Midbrain (tissue), 1 donor: ENCODE results near the gene GCLM.
A peak's percentile ranks its signal among the peaks of the same experiment; 100 is the strongest.
"Not testable (repeated sequence)": the region's sequence is repeated elsewhere in the genome, so short reads cannot be mapped to it uniquely, and the experiment has no call there.

Source experiments
- DNase-seq: peaks from one replicate; lab custom pipeline; 2025; lab: John Stamatoyannopoulos, UW

Gene GCLM, protein sequence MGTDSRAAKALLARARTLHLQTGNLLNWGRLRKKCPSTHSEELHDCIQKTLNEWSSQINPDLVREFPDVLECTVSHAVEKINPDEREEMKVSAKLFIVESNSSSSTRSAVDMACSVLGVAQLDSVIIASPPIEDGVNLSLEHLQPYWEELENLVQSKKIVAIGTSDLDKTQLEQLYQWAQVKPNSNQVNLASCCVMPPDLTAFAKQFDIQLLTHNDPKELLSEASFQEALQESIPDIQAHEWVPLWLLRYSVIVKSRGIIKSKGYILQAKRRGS

DNA sequence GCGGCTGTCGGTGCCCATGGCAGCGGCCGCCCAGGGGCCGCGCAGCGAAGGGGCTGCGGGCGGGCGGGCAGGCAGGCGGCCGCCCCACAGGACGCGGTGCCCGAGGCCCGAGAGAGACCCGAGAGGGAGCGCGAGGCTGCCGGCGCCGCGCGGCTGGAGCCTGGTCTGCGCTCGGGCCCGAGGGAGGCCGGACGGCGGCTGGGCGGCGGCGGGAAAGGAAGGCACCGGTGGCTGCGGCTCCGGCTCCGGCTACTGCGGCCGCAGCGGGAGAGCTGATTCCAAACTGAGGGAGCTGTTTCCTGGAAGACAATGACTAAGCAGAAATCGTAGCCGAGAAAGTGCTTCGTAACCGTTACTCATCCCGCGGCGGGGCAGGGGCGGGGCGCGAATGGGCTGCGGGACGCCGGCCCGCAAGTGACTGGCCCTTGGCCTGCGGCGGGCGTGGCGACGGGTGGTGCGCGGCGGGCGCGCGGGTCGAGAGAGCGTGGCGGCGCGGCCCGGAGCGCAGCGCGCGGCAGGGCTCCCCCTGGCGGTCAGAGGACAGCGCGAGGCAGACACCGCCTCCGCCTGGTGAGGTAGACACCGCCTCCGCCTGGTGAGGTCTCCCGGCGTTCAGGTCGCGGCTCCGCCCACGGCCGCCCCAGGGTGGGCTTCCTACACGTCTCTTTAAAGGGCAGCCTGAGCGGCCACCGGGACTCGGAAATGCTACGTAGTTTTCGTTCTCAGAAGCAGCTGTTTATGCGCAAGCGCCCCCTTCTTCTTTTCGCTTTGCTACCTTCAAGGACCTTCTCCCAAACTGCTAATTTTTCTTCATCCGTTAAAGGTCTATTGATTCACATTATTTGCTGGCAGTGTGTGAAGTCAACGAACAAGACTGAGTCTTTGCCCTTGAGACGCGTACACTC is at the start of gene GCLM:
GCLM (minus strand) TSS at position 285 of the 905 bp plus-strand sequence; CDS start at position 18, 267 bp downstream.
- DNase-seq, result peak; percentile 86

DNA sequence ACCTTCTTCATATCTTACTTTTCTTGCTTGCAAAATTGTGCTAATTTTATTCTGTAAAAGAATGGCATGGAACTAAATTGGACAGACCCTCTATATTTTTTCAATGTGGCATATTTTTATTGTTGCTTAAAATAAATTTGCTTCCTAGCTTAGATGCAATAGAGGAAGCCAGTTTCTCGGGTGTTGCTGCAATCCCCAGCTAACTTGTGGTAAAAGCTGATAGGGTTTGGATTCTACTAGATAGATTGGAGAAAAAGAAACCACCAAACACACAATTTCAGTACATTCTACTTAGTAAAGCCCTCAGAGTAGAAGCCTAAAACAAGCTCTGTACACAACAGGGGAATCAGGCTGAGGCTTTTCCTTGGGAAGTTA is 49.5 kb upstream of the GCLM start:
- no peak for DNase-seq

DNA sequence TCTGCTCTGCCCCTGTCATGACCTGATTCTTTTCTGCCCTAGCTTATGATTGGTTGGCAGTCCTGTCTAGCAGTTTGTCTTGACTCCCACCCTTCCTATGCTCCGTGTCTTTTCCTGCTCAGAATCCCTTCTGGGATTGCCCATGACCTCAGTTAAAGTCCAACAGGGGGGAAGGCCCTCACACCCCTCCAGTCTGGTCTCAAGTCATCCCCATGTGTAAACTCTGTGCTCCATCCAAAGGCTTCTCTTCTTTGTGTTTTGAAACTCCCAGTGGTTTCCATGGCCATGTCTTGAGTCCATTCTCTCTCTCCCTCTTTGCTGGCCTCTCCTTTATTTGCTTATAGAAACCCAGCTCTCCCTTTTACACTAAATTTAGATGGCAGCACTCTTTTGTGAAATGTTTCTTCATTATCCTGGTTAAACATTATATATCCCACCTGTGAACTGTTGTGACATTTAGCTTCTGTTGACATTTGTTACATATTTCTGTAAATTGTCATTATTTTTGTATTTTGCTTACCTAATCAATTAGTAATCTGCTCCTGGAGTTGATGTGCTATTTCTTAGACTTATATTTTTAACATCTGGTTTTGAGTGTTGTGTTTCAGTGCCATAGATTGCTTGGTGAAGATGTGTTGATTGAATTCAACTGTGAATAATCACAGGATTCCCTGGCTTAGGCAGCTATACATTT is 48.9 kb upstream of the GCLM start:
- no peak for DNase-seq

DNA sequence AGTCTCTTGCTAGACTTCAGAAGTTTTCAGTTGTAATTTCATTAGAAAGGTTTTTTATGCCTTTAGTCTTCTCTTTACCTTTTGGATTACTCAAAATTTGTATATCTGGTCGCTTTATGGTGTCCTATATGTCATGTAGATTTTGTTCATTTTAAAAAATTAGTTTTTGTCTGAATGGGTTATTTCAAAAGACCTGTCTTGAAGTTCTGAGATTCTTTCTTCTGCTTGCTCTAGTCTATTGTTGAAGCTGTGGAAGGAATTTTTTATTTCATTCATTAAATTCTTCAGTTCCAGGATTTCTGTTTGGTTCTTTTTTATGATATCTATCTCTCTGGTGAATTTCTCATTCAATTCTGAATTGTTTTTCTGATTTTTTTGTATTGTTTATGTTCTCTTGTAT is 46.5 kb upstream of the GCLM start:
- no peak for DNase-seq

DNA sequence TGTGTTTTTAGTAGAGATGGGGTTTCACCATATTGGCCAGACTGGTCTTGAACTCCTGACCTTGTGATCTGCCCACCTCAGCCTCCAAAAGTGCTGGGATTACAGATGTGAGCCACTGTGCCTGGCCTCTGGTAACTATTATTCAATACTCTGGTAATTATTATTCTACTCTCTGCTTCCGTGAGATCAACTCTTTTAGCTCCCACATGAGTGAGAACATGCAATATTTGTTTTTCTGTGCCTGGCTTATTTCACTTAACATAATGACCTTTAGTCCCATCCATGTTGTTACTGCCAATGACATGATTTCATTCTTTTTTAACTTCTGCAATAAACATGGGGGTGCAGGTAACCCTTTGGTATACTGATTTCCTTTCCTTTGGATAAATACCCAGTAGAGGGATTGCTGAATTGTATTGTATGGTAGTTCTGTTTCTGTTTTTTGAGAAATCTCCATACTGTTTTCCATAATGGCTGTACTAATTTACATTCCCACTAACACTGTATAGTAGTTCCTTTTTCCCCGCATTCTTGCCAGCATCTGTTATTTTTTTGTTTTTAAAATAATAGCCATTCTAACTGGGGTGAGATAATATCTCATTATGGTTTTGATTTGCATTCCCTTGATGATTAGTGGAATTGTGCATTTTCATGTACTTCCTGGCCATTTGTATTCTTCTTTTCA is 37.9 kb upstream of the GCLM start:
- not testable (repeated sequence) for DNase-seq

DNA sequence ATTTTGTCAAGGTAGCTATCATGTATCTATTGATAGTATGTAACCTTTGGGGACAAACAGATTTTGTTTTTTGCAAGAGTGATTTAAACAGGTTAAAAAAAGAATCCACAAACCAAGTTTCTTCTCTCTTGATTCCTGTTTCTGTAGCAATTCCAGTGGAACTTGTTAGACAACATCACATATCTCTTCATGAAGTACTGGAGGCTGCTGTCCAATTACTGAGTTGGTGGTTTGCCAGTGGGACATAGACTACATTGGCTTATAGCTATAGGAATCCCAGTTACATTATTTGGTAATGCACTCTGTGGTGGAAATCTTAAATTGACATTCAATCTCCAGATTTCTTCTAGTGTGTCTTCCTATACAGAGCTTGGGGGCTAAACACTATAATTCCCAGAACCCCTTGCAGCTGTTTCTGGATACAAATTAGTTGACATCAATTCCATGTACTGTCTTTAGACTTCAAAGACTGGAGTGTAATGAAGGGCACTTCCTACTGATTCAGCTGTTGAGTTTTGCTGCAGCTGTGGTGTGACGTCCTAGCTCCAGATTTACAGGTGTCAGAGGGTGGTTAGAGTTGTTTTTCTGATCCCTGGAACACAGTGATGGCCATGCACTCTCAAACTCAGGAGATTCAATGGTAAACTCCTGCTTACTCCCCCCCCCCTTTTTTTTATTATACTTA is 29.4 kb upstream of the GCLM start:
- no peak for DNase-seq

DNA sequence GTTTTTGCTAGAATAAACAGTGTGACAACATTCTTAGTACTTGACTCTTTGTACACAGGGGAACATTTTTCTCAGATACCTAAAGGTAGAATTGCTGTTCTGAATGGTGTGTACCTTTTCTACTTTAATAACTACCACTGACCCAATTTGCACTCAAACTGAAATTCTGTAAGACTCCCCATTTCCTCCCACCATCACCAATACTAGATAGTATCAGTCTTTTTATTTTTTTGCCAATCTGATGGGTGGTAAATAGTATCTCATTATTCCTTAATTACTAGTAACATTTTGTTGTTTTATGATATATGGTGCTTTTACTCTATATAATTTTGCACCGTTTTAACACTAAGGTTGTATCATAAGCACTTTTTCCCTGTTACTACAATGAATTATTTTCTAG is 28.8 kb upstream of the GCLM start:
- no peak for DNase-seq

DNA sequence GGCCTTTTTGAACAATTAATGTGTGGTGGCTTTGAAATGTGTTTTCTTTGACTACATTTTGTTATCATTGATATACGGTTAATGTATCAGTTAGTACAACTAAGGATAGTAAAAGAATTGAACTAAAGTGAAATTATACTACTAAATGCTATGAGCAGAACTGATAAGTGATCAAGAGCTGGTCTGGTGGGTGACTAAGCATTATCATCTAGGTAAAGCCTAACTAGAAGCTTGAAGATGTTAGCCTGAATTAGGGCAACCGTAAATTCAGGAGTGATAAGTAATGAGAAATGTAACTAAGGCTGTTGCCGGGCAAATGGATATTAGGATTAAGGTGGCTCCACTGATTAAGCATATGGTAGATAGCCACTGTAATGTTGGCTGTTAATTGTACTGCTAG is 16.0 kb upstream of the GCLM start:
- DNase-seq, result no peak

DNA sequence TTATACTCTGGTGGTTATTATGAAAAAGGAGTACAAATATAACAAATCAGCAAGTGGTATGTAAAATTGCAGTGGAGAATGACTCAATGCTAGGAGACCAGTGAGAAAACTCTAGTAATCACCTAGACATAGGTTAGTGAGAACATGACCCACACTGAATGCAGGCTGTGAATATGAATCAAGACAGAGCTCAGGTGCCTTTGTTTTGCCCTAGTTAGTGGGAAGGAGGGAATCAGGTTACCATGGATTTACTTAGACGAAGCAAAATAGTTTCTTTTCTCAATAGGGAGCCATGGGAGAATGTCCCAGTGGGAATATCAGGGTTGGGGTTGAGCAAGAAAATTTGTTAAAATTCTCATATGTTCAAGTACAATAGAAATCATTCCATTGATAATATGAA is 10.6 kb upstream of the GCLM start:
- no peak for DNase-seq

DNA sequence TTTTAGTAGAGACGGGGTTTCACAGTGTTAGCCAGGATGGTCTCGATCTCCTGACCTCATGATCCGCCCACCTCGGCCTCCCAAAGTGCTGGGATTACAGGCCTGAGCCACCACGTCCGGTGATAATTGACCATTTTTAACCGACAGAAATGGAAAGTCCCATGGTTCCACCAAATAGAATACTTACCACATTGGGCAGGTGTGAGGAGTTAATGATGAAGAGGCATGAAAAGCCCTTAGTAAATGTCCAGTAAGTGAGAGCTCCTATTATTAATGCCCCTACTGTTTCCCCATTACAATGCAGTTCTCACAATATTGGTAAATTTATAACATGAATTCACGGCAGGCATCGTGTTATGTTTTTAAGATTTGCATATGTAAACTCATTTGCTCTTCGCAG is 8.1 kb upstream of the GCLM start:
- no peak for DNase-seq

DNA sequence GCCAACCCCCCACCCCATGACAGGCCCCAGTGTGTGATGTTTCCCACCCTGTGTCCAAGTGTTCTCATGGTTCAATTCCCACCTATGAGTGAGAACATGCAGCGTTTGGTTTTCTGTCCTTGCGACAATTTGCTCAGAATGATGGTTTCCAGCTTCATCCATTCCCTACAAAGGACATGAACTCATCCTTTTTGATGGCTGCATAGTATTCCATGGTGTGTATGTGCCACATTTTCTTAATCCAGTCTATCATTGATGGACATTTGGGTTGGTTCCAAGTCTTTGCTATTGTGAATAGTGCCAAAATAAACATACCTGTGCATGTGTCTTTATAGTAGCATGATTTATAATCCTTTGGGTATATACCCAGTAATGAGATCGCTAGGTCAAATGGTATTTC is 1.6 kb upstream of the GCLM start:
- not testable (repeated sequence) for DNase-seq

DNA sequence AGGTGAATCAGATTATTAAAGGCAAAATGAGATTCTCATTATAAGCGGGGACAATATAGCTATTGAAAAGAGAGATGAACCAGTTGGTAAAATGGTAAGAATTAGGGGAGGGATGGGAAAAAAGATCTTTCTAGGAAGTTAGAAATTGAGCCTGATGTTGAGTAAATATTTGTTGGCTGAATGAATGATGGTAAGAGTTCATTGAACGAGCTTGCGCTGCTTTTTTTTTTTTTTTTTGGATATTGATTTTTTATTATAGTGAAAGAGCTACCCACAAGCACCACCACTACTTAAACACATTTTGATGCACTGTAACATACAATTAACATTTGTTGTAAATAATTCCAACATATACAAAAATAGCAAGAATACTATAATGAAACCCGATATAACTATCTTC is 1.1 kb upstream of the GCLM start:
- DNase-seq, result no peak

DNA sequence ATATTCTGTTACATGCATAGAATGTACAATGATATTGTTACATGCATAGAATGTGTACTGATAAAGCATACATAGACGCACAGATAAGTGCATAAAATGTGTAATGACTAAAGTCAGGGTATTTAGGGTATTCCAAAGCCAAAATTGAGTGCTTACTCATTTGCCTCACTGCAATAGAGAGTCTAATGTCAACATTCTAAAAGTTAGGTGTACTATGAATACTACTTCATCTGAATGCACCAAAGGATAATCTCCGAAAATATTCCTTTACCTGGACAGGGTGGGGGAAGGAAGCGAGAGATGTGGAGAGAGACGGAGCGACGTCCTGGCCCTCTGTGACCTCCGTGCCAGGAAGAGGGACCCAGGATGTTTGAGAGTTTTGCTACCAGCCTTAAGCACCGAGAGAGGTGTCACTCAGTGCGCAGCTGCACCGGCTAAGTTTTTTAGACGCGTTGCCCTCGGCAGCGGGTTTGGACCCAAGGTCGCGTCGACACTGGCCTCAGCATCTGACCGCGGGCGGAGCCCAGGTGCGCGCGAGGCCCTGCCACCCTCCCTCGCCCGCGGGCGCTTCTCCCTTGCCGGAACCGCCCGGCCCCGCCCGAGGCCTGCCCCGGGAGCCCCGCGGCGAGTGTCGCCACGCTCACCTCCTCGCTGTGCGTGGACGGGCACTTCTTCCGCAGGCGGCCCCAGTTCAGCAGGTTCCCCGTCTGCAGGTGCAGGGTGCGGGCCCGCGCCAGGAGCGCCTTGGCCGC is 660 bp downstream of the GCLM start:
- peak; percentile 12 for DNase-seq

DNA sequence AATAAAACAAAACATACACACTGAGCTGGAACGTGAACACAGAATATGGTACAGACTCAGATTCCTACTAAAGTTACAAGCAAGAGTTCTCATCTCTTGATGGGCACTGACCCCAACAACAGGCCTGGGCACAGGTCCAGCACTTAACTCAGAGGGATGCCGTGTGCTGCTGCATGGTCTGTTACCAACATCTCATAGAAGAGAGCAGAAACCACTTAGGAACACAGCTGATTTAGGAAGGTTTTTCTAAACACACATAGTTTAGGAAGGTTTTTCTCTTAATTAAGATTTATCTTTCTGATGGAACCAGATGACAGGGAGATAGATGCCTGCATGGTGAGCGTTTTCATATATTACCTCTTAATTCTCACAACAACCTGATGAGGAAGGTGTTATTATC is 1.5 kb downstream of the GCLM start:
- DNase-seq, result peak; percentile 2

DNA sequence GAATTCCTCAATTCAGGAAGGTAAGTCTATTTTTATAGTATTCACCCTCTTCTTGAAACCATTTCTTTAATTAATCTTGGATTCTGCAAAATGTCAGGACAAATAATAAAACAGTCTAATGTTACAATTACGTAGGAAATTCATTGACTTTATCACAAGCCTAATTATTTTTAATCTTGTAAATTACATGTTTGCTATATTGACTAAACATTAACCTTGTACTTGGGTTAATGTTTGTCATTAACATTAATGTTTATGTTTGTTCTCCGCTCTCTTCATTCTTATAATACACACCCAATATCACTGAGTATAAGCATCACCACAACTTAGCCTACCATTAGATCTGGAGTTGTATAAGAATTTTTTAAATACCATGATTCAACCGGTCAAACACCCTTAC is 2.8 kb downstream of the GCLM start:
- no peak for DNase-seq

DNA sequence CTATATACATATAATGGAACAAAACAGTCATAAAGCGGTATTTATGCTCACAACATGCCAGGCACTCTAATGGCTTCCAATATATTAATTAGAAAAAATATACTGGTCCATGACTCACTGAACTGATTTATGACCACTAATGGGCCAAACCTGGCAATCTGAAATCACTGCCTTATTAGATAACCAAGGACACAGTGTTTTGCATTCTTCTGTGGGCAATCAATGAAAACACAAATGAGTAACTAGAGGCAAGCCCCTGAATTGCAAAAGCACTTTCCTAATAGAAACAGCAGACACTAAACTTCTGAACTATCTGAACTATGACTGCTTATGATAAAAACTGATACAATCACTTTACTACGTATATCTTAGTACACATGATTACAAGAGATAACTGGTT is 3.5 kb downstream of the GCLM start:
- no peak for DNase-seq

DNA sequence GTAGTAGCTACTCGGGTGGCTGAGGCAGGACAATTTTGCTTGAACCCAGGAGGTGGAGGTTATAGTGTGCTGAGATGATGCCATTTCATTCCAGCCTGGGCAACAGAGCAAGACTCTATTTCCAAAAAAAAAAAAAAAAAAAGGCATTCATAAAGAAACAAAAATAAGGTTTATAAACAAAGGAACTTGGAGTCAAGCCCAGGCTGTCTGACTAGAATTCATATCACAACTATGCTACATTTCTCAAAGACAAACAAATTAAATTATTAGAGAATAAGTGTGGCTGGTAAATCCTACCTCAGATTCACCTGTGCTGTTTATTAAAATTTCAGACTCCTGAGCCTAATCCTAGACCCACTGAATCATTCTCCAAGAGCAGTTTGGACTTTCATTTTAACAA is 4.2 kb downstream of the GCLM start:
- no peak for DNase-seq

DNA sequence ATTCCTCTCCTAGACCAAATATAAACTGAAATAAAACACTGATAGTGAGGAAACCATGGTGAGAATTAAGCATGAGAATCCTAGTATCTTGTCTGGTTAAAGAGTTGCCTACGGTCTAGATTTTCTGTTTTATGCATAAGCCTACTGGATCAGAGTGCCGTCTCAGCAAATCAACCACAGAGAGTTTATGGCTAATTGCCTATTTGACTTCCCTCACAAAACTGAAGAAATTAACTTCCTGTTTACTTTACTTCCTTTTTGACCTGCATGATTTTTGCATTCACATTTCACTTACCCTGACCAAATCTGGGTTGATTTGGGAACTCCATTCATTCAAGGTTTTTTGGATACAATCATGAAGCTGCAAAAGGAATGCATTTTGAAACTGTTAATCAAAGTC is 5.0 kb downstream of the GCLM start:
- no peak for DNase-seq

DNA sequence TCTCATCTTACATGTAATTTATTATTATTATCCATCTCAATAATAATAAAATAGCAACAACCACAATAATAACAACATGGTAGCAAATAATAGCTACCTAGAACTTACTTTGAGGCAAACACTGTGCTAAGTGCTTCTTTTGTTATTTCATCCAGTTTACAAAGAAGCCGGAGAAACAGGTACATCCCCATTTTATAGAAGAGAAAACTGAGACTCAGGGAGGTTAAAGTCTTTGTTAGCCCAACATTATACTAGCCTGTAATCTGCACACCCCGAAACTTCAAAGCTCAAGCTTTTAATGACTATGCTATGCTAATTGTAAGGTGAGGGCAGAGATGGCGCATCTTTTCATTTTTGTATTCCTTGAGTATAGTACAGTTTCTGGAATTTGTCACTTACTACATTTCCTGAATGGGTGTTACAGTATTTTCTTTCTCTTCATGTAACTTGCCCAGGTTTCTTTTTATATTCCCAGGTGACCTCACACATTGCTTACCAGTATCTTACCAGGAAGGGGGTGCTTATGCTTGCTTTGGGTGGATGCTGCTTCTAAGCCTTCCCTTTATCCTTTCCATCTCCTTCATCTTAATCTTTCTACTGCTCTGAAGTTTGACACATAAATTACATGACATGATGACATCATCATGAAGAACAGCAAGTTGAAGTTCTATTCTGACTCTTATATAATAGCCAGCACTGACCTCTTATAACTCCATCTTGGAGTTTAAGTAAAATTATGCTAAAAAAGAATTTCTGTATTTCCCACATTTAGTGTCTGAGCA is 8.3 kb downstream of the GCLM start:
- no peak for DNase-seq

DNA sequence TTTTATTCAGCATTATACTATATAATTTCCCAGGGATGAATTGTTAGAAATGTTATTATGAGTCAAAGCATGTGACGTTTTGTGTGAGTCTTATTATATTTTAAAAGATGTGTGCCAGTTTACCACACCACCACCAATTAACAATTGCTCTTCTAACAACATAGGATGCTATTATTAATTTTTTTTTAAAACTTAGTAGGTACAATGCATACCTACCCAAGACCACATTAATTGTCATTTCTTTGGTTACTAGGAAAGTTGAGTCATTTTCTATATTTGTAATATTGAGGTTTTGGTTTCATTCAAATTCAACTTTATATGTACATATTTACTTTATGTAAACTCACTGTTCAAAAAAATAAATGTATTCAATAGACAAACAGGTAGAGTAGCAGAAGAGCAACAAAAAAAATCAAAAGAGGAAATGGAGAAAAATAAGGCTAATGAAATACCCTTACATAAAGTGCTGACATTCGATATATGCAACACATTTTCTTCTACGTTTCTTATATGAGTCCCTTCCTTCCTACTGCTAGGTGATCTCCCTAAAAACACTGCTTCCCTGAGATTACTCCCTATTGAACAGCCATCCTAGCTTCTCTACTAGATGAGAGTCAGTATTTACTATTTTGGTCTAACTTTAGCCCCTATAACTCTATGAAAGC is 9.6 kb downstream of the GCLM start:
- DNase-seq, result no peak
